Measurements from ENCODE around the gene CHD1.
A peak's percentile ranks its signal among the peaks of the same experiment; 100 is the strongest.

CHD1 gene

DNA sequence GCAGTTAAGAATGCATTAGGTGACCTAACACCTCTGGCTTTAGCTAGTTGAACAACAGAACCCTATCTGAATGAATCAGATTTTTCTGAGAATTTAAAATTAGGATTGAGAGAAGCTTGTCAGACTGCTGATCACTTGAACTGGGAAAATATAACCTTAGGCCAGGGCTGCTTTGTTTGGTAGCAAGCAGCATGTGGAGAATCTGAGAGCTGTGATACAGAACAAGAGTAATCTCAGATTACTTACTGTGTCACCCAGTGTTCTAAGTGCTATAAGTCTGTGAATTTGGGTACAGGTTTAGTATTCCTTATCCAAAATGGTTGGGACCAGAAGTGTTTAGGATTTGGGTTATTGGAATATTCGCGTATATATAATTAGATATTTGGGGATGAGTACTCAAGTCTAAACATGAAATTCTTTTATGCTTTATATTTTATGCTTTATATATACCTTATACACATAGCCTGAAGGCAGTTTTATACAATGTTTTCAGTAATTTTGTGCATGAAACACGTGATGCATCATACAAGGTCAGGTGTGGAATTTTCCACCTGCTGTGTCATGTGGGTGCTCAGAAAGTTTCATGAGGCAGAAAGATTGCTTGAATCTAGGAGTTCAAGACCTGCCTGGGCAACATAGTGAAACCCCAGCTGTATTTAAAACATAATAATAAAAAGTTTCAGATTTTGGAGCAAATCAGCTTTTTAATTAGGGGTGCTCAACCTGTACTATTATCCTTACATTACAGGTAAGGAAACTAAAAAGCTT, 8.3 kb upstream of the CHD1 start:
- DNase-seq (ENCODE audit: low read depth, low spot score): no peak

DNA sequence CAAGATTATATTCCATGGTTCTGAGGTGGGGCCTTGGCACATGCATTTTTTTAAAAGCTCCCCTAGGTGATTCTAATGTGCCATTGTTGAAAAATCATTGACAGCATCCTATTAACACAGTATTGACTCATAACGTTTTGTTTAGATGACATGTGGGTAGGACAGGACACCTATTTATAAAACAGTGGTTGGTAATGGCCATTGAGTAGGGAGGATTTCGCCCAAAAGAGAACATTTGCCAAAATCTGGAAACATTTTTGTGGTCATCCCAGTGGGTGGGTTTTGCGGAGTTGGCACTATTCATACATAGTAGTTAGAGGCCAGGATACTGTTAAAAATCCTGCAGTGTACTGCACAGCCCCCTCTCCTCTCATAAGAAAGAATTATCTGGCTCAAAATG, 6.4 kb upstream of the CHD1 start:
- no peak for DNase-seq (ENCODE audit: low read depth, low spot score)

DNA sequence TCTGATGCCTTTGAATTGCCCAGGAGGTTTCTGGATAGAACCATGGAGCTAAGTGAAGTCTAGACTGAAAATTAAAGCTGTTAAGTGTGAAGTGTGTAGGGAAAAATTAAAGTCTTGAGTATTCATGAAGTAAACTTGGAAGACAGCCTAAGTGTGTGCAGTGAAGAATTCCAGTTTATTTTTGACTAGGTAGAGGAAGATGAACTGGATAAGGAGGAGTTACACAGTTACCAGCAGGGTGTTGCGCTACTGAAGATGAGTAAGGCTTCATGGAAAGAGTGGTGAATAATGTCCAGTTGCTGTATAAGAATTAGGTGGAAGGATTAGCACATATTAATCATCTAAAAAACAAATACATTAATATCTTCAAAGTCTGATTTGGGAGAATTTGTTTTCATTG, 5.7 kb upstream of the CHD1 start:
- no peak for DNase-seq (ENCODE audit: low read depth, low spot score)

DNA sequence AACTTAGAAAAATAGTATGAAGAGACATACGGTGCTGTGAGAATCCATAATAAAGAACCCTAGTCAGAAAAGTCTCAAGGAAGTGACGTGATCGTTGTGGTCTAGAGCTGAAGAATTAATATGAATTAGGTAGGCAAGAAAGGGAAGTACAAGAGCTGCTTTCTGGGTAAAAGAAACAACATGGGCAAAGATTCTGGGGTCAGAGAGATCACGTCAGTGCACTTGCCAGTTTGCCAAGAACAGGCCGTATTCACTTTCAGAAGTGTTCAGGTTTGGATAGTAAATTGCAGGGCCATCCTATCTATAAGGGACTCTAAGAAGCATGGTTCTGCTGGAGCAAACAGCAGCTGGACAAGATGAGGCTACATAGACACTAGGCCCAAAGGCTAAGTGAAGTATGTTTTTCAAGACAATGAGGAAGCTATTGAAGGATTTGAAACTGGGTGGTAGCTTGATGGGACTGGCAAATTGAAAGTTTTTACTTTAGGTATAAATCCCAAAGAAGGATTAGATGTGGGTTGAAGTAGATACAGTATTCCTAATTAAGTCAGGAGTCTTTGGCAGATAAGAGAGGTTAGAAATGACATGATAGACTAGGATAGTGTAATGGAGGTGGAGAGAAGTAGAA, 4.8 kb upstream of the CHD1 start:
- no peak for DNase-seq (ENCODE audit: low read depth, low spot score)

DNA sequence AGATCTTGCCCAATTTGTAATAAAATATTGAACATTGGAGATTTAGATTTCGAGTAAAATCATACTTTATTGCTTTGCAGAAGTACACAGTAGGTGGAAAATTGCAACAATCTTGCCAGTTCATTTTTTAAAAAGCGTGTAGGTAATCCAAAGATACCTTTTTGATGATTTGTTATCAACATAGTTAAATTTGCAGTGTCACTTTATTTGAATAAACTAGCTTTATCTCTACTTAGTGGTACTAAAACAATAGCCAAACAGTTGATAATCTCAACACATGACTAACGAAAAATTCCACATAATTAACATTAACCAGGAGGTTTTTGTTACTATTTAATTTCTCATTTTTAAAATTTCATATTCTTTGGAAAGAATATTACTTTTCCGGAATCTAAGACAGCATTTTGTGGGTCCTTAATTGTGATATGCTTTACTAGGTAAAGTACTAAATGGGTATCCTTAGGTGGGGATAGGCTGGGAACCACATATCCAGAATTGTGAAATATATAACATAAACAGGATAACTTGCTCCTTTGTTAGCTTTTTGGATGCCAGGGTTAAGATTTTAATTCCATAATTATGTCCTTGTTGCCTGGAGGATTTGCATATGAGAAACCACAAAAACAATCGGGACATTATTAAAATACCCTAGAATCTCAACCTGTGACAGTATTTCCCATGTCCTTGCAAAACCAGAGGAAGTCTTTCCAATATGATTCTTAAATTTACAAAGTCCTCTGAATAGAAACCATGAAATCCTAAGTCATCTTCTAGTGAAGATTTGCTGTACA, 2.4 kb upstream of the CHD1 start:
- no peak for DNase-seq (ENCODE audit: low read depth, low spot score)

DNA sequence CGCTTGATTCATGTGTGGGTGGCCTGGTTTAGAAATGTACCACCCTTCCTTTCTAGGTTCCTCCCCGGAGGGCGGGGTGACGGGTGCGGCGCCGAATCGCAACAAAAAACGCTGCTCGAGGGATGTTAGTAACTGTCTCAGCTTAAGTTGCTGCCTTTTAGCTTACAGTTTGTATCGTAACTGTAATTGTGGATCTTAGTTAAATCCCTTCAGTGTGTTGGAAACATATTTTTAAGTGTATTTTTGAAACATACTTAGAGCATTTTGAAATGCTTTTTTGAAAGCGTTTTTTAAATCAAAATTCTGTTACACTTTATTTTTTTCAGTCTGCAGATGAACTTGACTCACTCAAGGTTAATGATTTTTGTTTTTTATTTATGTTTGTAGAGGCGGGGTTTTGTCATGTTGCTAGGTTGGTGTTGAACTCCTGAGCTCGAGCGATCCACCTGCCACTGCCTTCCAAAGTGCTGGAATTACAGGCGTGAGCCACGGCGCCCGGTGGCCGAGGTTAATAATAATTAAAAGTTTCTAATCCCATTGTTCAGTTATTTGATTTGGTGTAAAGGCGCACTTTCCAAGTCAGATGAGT, 997 bp upstream of the CHD1 start:
- peak; percentile 65 for DNase-seq (ENCODE audit: low read depth, low spot score)

DNA sequence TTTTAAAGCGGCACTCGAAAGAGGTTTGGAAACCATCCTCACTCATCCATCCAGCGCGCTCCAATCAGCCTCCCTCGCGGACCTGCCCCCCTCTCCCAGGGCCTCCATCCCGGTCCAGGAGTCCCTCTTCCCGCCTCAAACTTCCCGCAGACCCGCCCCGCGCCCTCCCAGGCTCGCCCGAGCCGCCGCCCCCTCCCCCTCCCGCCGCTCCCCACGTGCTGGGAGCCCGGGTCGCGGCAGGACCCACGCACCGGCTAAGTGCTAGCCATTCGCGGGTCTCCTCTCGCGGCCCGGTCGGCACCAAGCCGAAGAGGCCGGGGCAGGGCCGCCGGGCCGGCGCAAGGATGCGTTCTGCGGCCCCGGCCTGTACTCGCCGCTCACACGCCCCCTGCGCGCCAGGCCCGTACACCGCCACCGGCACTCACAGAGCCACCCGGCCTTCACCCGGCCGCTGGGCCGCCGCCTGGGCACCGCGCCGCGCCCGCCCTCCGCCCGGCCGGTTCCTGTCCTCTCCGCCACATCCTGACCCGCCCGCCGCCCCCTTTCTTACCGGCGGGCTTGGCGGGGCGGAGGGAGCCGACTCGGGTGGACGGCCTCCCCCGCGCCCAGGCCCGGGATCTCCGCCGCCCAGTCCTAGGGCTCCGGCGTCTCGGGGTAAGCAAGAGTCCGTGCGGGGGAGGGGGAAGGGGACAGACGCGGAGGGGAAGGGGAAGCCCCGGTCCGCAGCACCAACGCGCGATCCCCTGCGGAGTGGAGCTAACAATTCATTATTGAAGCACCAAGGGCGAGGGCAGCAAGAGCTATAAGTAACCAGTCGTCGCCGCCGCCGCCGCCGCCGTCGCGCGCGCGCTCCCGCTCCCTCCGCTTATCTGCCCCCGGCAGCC, 576 bp downstream of the CHD1 start:
- DNase-seq (ENCODE audit: low read depth, low spot score): peak; percentile 15

DNA sequence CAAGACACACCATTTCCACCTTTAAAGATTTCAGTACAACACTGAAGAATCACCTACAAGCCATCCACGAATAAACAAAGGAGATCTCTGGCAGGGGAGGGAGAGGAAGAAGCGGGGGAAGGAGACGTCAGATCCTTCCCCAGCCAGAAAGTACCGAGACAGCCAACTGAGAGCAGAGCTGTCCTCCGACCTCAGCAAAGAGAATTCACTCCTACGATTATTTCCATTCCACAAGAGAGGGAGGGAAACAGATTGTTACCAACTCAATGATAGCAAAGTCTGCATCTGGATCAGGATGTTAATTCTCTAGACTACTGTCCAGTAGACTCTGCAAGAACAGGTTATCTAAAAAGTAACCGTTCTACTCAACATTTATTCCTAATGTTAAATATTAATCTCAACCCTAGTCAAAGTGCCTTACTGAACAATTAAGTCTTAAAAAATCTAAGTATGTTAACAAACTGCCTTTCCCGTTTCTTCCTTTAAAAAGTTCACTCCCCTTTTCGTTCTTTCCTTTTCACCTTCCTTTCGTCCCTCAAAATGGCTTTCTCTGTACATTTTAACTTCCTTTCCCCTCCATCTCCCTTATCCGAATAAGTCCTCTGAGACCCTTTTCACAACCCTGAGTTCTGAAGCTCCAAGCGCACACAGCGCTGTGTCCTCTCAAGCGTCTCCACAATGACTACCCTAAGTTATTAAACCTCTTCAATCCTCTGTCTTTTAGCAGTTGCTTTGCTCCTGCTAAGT, 1.4 kb downstream of the CHD1 start:
- DNase-seq (ENCODE audit: low read depth, low spot score): peak; percentile 21

DNA sequence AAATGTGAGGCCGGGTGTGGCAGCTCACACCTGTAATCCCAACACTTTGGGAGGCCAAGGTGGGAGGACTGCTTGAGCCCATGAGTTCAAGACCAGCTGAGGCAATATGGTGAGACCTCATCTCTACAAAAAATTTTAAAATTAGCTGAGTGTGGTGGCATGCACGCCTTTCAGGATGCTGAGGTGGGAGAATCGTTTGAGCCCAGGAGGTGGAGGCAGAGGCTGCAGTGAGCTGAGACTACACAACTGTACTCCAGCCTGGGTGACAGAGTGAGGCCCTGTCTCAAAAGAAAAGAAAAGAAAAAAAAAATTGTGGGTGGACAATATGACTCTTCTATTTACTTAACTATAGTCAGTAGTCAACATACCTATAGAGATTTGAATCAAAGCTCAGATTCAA, 4.8 kb downstream of the CHD1 start:
- DNase-seq (ENCODE audit: low read depth, low spot score): no peak

DNA sequence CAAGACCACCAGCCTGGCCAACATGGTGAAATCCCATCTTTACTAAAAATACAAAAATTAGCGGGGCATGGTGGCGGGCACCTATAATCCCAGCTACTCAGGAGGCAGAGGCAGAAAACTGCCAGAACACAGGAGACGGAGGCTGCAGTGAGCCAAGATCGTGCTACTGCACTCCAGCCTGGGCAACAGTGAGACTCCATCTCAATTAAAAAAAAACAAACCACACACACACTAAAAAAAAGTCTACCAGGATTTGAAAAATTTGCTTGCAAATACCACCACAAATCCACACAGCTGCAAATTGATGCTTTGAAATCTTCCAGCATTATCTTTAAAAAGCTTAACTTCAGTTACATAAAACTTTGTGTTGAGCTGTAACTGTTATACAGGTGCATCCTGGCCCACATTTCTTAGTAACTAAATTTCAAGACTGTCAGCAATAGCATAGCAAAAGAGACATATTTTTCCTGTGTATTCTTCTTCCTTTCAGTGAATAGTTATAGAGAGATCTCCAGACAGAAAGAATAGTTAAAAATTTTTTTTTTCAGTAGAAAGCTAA, 6.8 kb downstream of the CHD1 start:
- no peak for DNase-seq (ENCODE audit: low read depth, low spot score)

DNA sequence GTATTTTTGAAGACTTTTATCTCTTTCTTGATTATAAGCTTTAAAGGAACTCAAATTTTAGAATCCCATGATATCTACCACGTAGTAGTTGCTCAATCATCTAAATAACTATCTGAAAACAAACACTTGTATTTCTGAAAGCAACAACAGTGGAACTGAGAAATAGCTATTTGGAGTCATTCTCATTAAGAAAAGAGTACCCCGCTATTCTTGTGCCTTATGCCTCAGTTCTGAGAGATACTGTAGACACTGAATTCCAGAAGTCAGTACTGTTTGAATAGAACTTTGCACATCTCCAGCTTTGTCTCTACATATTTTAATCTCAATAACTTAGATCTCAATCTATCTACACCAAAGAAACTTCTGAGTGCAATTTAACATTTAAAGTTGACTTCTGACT, 11.4 kb downstream of the CHD1 start:
- no peak for DNase-seq (ENCODE audit: low read depth, low spot score)

DNA sequence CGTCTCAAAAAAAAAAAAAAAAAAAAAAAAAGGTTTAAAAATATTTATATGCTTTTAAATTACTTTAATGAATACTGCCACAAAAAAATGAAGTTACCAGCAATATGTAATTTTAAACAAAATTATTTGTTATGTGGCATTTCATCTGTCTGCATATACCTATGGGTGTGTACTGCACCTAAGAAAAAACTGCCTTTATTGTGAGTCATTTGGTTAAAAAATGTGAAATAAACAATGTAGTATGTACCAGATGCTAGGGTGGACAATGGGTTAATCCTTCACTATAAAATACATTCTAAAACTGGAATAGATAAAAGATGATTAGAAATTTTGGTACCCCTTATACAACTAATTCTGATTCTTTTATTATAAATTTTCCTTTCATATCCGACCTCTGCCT, 12.3 kb downstream of the CHD1 start:
- DNase-seq (ENCODE audit: low read depth, low spot score): no peak

DNA sequence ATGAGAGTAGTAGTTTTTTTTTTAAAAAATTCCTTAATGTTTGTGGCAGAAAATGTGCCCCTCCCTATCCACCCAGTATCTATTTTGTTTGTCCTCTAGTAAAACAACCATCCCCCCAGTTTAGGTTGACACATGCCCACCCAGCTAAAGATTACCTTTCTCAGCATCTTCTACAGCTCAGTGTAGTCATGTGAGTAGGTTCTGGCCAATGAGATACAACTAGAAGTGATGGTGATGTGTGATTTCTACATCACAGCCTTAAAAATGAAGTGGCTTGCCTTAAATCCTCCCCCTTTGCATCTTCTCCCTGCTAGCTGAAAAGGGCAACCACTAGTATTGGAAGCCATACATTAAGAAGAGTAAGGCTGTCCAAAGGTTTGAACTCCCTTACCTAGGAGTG, 14.9 kb downstream of the CHD1 start:
- DNase-seq (ENCODE audit: low read depth, low spot score): no peak

DNA sequence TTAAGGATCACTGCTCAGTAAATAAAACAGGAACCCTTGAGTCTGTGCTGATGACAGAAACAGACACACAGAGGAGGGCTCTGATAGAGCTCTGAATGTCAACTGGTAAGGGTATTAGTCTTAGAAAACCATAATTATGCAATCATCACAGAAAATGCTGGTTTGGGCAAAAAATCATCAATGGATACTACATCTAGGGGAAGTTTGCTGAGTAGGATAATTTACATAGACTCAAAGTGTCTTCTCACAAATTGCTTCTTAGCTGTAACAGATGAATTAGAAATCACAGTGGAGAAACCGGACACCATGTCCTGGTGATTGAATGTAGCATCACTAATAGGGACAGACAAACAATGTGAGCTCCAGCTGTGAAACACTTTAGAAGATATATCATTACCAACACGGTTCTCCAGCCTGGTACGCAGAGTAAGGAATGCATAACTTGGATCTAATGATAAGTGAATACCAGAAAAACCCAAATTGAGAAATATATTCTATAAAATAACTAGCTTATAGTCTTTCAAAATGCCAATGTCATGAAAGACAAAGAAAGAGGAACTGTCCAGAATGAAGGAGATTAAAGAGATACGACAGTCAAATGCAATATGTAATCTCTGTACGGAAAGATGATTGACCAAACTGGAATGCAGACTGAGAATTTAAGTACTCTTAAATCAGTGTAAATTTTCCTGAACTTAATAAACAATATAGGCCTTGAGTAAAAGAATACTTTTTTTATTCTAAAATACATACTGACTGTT, 17.3 kb downstream of the CHD1 start:
- no peak for DNase-seq (ENCODE audit: low read depth, low spot score)

DNA sequence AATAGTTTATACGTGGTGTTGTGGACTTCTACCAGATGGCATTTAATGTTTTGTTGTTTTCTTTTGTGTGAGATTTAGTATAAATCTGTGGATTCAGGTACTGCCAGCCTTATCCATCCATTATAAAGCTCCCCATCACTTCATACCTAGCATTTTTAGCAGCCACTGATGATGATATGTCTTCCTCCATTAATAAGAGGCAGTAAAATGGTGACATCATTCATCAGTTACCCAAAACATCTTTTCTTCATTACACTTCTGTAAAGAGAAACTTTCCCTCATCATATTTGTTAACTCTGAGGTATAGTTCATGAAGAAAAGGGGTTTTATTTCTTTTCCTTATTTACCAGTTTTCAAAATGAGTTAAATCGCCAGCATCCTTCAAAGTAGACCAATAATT, 19.4 kb downstream of the CHD1 start:
- no peak for DNase-seq (ENCODE audit: low read depth, low spot score)

DNA sequence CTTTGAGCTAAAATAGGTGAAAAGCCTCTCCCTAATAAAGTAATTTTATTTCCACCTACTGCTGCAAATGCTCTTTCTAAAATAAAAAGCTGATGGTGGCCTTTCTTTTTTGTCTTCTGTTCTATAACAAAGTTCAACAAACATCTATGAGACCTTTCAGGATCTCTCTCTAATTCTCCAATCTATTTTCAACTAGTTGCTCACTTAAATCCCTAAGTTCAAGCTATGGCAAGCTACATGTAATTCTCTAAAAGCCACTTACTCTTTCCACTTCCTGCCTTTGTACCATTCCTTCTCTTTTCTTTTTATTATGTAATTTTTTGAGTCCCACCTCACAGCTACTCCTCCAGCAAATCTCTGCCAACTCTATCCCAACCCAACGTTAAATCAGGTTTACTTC, 20.9 kb downstream of the CHD1 start:
- DNase-seq (ENCODE audit: low read depth, low spot score): no peak

DNA sequence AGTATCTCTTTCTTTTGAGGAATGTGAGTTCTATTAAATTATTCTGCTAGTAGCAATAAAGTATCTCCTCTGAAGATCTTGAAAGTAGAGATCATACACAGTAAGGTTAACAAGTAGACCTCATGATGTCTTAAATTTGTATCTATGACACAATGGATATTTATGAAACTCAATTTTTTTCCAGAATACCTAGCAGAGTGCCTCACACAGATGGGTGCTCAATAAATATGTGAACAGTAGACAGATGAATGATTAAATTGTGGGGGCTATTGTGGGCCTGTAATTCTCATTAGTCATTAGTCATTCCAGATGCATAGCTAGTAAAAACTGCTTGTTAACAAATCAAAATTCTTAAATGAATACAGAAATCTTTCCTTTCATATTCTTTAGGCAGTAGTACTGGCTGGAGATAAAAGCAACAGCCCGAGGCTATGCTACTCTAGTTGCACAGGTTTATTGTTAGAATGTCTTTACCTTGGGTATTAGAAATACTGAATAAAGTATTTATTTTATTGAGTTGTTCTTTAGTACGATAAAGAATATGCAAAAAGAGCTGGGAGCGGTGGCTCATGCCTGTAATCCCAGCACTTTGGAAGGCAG, 22.0 kb downstream of the CHD1 start:
- DNase-seq (ENCODE audit: low read depth, low spot score): no peak

DNA sequence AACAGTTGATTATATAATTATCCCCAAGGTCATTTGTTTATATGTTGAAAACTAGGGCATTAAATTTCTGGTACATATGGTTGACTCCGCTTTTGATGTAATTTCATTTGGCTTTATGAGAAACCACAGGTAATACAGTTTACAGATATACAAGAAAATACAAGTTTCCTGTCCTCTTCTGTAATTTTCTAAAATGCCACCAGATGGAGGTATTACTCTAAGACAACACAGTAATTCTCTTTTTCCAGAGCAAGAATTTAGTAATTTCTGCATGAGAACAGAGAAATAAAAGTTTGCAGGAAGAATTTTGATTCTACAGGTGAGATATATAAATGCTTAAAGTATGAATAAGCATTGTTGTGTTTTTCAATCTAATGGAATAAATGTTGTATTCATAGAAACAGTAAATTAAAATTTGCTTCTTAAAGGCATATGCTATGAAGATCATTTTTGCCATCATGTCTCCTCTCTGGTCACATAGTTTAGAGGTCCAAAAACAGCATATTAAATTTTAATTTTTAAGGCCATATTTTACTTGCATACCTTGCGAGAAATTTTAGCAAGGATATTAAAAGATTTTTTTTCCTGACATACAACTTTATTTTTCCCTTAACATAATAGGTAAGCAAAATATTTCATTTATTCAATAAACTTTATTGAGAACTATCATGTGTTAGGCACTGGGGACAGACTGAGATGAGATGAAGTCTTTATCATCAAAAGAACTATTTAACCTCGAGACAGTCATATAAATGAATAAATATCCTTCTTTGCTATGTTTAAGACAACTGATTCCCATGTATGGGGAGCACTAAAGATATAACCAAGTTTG, 22.7 kb downstream of the CHD1 start:
- peak; percentile 33 for DNase-seq (ENCODE audit: low read depth, low spot score)
